GM18511 (cell line): ENCODE measurements around the gene MGLL.

Source experiments
- ATAC-seq: cut with Tn5 transposase; IDR thresholded peaks from one replicate; pipeline ENCODE4 v1.9.1; 2021; ENCODE audit warnings: mild to moderate bottlenecking, moderate library complexity; ENCODE audit not compliant: unreplicated experiment

The MGLL gene

GRCh38 chr3:127822041-127822681 lies at the start of gene MGLL:
Gene MGLL, minus strand, starts transcription at chr3:127822515. Its CDS starts 197 bp downstream, at chr3:127822318.
- no peak for ATAC-seq

GRCh38 chr3:127870156-127870555 lies 47.8 kb upstream of the MGLL start:
- ATAC-seq: no peak

DNA sequence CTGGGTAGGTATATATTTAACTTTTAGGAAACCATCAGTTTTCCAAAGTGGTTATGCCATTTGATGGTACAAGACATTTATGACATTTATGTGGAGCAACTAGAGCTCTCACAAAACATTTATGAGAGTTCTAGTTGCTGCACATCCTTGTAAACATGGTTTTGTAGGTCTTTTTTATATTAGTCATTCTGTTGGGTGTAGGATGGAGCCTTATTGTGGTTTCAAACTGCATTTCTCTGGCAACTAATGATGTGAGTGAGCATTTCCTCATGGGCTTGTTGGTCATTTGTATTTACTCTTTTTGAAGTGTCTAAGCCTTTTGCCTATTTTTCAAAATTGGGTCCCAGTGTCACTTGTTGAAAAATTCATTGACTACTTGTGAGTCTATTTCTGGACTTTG lies 45.7 kb upstream of the MGLL start:
- ATAC-seq: no peak

GRCh38 chr3:127867412-127867811 lies 45.1 kb upstream of the MGLL start:
- no peak for ATAC-seq

DNA sequence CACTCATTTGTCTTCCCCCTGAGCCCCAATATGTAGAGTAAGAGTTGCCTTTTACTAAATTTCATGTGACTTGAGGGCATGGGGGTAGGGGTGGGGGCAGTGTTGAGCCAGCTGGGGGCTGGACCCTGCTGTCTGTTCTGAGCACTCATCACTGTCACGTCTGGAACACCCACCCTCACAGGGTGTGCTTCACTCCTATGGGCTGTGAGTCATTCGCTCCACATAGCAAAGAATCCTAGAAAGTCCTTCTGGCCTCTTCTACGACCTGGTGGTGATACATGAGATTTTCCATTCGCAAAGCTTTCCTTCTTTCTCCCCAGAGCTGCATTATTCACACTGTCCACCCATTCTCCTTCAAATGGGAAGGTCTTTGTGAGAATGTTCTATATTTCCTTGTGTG lies 43.6 kb upstream of the MGLL start:
- ATAC-seq: no peak

GRCh38 chr3:127860211-127860696 lies 37.9 kb upstream of the MGLL start:
- ATAC-seq: no peak

- ATAC-seq: no peak
Observed at GRCh38 chr3:127859730-127860129, 37.4 kb upstream of the MGLL start.

DNA sequence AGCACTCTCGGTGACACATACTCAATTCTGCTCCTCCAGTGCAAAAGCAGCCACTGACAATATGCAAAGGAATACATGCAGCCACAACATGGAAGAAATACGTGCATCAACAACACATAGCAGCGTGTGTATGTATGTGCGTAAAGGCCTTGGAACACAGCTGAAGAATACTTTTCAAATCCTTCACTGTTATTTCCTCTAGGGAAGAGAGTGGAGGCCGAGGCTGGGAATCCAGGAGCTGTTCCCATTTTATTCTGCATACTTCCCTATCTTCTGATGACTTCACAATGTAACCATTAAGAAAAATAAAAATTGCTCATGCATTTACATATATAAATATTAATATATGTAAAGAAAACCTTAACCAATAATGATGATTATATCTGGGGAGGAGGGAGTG lies 36.6 kb upstream of the MGLL start:
- no peak for ATAC-seq

DNA sequence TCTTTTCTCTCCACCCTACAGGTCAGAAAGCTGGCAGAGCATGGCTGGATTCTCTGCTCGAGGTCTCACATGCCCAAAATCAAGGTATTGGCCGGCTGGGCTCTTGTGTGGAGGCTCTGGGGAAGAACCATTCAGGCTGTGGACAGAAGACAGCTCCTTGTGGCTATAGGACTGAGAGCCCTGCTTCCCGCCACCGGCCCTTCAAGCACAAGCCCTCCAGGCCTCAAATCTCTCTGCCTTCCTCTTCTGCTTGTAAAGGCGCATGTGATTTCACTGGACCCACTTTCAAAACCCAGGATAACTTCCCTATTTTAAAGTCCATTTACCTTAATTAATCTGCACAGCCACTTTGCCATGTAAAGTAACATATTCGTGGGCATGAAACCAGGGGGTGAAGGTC lies 36.2 kb upstream of the MGLL start:
- no peak for ATAC-seq

GRCh38 chr3:127857333-127857732 lies 35.0 kb upstream of the MGLL start:
- no peak for ATAC-seq

DNA sequence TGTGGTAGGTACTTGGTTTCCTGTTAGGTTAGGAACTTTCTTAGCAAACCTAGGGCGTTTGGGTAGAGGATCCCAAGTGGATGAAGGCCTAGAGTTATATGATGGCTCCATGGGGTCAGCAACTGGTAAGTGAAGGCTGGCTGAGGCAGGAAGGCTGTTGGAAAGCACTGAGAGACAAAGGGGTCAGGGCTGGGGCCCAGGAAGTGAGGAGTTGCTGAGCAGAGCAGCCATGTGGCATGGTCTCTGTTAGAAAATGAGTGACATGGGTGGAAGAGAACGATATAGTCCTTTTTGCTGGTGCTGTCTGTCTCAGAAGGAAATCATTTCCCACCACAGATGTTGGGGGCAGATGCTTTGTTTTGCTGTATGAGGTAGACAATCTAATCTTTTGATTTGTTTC lies 34.5 kb upstream of the MGLL start:
- no peak for ATAC-seq

DNA sequence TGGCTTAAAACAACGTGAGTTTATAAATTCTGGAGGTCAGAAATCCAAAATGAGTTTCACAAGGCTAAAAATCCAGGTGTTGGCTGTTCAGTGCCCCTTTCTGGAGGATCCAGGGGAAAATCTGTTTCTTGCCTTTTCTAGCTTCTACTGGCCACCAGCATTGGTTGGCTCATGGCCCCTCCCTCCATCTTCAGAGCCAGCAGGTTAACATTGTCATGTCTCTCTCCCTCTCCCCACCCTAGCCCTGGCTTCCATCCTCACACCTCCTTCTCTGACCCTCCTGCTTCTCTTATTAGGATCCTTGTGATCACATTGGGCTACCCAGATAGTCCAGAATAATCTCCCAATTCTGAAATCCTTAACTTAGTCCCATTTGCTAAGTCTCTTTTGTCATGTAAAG lies 32.9 kb upstream of the MGLL start:
- ATAC-seq: no peak

DNA sequence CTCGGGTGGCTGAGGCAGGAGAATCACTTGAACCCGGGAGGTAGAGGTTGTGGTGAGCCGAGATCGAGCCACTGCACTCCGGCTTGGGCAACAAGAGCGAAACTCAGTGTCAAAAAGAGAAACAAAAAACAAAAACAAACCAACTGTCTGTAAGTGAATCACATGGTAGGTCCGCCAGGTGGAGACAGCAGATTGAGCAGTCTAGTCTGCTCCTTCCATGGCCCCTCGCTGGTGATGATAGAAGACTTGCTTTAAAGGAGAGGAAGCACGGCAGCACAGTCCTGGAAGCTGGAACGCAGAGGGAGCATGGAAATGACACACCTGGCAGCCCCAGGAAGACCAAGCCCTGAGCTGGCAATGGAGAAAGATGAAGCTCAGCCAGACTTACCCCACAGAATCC lies 31.4 kb upstream of the MGLL start:
- no peak for ATAC-seq

DNA sequence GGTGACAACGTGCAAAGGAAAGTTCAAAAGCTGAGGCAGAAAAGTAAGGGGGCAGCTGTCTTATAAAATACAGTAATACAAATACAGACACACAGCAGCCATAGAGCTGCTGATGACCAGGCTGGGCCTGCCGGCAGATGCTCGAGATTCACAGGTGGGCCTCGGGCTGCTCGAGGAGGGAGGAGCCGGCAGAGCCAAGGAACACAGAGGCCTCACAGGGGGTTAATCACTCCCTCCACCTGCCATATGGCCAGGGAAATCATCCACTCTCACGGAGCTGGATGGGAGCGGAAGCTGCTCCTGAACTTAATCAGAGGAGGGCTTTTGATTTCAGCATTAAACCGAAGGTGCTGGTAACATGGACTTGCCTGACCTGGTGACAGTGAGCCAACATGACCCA lies 29.6 kb upstream of the MGLL start:
- ATAC-seq: no peak

DNA sequence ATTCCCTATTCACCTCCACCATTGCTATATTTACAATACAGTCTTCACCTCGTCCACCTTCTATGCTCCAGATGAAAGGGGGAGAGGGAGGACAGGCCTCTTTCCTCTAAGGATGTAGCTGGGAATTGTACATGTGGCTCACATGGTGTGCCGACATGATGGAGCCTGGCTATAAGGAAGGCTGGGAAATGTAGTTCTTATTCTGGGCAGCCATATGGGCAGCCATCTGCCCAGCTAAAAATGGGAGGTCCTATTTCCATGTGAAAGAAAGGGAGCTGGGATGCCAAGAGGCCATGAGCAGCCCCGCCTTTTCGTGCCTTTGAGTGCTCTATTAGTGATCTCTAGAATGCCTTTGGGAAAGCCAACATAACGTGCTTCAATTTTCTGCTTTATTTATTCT lies 27.1 kb upstream of the MGLL start:
- no peak for ATAC-seq

DNA sequence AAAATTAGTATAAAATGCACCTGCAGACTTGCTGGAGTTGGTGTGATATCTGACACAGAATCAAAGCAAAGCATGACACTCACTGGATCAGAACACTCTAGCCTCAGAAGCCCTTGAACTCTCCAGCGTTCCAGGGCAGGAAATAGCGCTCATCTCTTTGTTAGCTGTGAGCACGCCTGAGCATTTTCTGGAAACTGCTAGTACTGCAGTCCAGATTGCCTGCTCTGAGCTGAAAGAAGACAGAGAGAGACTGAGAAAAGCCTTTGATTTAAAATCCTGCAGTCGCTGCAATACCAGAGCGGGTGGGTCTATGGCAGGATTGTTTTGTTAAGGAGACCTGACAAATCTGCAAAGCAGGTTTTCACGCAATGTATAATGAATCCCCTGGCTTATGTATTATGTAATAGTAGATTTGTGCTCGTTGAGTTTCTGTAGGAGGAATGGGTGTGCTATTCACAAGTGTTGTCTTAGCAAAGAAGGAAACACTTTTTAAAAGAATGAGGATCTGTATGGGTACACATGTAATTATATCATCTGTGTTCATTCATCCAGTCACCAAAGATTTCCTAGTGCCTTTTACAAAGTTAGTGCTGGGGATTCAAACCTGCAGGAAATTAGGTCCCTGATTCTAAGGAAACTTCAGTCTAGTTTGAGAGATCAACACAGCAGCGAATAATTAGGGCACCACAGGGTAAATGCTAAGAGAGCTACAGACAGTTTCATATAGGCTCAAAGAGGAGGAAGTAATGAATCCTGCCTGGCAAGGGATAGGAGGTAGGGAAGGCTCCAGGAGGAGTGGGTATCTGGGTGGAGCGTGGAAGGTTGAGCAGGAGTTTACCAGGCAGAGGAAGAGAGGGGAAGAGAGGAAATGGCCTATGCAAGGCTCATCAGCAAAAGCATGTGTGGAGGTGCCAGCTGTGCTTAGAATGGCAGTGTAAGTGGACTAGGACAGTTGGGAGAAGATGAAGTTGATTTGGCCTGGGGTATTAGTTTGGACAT lies 26.1 kb upstream of the MGLL start:
- ATAC-seq: no peak

DNA sequence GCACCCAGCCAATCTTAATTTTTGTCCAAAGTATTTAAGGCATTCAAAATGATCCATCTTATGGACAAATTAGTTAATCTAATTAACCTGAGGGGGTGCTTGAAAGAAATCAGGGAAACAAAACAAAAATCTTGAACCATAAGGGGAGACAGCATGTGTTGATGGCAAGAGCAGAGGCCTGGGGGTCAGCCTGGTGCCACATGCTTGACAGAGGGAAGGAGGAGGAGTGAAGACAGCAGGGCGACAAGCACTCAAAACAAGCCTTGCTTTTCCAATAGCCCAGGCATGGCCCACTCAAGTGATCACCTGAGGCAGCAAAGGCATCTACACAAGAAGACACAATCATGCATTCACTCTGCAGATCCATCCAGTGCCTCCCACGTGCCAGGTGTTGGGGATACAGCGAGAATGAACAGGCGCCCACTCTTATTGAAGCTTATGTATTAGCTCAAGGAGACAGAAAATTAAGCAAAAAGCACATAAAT lies 25.0 kb upstream of the MGLL start:
- no peak for ATAC-seq

DNA sequence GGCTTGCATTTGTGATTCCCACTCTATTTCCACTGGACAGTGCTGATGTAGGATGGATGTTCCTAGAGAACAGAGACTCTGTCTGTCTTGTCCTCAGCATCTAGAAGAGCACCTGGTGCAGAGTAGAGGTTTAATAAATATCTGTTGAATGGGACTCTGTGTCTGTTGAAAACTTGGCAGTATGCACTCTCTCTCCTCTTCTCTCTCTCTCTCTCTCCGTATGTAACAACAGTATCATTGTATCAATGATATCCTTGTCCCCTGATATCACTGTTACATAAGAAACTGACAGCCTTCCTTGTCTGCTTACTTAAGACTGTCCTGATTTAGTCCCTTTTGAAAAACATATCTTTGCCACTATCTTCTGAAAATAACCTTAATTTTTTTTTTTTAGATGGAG lies 24.3 kb upstream of the MGLL start:
- no peak for ATAC-seq

DNA sequence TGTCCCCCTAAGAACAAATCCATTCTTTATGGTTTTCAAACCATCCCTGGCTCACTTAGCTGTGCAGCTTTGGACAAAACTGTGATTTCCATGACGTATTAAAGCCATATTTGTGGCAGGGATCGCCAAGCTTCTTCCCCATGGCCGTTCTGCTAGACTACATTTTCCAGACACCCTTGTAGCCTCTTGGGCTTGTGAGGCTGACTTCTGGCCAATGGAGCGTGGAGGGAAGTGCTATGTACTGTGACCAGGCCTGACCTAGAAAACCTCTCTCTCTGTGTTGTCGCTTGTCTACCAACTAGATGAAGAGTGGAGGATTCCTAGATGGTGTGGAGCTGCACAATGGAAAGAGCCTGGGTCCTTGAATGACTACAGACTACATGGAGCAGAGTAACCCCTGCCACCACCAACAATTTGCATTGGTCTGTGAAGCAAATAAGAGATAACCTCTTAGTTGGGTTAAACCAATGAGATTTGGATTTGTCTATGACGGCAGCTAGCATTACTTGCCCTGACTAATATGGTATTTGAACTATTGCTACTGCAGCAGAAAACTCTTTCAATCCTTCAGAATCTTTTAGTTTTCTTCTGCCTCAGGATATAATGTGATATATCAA lies 22.1 kb upstream of the MGLL start:
- peak; percentile 60 for ATAC-seq

GRCh38 chr3:127840671-127841070 lies 18.4 kb upstream of the MGLL start:
- ATAC-seq: no peak

DNA sequence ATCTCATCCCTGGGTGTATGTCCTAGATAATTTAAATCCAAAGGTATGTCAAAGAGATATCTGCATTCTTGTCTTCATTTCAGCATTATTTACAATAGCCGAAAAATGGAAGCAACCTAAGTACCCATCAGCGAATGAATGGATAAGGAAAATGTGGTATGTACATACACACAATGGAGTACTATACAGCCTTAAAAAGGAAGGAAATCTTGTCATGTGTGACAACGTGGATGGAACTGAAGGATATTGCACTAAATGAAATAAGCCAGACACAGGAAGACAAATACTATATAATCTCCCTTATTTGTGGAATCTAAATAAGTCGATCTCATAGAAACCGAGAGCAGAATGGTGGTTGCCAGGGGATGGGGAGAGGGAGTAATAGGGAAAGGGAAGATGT lies 16.8 kb upstream of the MGLL start:
- ATAC-seq: no peak
